ENCODE measurements around the gene CLIP2. TPM values are rescaled to one million over a fixed set of nuclear protein-coding genes. Genes with fewer than 3 reads are reported as not detected.
"Not testable (repeated sequence)": the region's sequence is repeated elsewhere in the genome, so short reads cannot be mapped to it uniquely, and the experiment has no call there.

Gene CLIP2
- total RNA-seq, 1 experiment from 2014 or later, result 30.1 TPM

DNA sequence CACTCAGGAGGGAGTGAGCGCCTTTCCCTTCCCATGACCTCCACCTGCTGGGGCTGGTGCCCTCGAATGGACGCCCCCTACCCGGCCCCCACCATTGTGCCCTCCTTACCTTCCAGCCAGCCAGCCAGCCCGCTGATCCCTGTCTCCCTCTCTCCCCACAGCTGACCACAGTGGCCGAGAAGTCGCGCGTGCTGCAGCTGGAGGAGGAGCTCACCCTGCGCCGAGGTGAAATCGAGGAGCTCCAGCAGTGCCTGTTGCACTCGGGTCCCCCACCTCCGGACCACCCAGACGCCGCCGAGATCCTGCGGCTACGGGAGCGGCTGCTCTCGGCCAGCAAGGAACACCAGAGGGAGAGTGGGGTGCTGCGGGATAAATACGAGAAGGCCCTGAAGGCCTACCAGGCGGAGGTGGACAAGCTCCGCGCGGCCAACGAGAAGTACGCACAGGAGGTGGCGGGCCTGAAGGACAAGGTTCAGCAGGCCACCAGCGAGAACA is 86.6 kb downstream of the CLIP2 start:
- Histone ChIP-seq H3K4me3 (ENCODE audit: insufficient read depth, low read depth, low read length) (no peak overlapping the region), H3K27me3 (ENCODE audit: control insufficient read depth, insufficient read depth, low read length) (no peaks in the 10 kb centered on the region)
- DNase-seq, result no peak

DNA sequence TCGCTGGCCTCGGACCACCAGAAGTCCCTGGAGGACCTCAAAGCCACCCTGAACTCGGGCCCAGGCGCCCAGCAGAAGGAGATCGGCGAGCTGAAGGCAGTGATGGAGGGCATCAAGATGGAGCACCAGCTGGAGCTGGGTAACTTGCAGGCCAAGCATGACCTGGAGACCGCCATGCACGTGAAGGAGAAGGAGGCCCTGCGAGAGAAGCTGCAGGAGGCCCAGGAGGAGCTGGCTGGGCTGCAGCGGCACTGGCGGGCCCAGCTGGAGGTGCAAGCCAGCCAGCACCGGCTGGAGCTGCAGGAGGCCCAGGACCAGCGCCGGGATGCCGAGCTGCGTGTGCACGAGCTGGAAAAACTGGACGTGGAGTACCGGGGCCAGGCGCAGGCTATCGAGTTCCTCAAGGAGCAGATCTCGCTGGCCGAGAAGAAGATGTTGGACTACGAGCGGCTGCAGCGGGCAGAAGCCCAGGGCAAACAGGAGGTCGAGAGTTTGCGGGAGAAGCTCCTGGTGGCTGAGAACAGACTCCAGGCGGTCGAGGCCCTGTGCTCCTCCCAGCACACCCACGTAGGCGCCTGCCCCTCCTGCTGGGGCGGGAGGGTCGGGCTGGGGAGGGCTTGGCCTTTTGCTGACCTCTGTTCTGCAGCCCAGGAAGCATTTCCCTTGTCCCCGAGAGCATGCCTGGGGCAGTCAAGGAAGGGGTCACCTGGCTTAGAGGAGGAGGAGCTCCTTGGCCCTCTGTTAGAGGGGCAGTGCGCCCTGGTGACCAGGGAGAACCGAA is 87.2 kb downstream of the CLIP2 start:
- Histone ChIP-seq H3K36me3 (replicated peaks; ENCODE audit: control insufficient read depth, insufficient read depth, low read length) (peaks cover 13% of the 10 kb centered on the region), H3K27me3 (ENCODE audit: control insufficient read depth, insufficient read depth, low read length) (no peaks in the 10 kb centered on the region), H3K4me3 (ENCODE audit: insufficient read depth, low read depth, low read length) (no peak overlapping the region)
- DNase-seq, result no peak

More for the DNA sequence above, 86.6 kb downstream of the CLIP2 start:
- H3K36me3 ChIP-seq (replicated peaks; ENCODE audit: control insufficient read depth, insufficient read depth, low read length), result peaks cover 13% of the 10 kb centered on the region

DNA sequence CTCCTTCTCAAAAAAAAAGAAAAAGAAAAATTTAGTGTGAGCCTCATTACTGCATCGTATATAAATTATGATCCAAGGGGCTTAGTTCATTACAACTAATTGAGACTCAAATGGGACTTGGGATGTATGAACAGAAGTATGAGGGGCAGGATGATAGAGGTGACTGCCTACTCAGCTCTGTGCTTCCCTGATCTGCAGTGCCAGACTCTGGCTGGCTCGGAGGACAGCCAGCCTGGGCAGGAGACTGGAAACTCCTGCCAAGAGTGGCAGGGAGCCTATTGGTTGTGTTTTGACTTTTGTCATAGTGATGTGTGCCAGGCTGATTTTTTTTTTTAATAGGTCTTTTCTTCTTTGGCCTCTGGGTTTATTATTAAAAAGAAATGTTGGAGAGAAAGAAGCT is 90.7 kb downstream of the CLIP2 start:
- DNase-seq, result no peak
- no peak overlapping the region for H3K4me3 ChIP-seq (ENCODE audit: insufficient read depth, low read depth, low read length)
- H3K36me3 ChIP-seq (replicated peaks; ENCODE audit: control insufficient read depth, insufficient read depth, low read length), result peaks cover 11% of the 10 kb centered on the region
- H3K27me3 ChIP-seq (ENCODE audit: control insufficient read depth, insufficient read depth, low read length), result no peaks in the 10 kb centered on the region

DNA sequence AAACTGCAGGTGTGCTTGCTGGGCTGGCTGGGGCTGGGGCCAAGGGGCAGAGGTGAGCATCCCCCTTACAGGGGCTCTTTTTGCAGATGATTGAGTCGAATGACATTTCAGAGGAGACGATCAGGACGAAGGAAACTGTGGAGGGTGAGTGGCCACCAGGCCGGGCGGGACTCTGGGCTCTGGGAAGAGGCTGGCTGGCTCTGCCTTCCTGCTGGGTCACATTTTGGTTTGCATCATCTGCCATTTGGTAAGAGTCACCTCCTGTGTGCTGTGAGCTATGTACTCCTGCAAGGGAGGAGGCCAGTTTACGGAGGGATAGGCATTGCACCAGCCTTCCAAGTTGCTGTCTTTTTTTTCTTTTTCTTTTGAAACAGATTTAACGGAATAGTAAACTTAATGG is 91.5 kb downstream of the CLIP2 start:
- H3K36me3 ChIP-seq (replicated peaks; ENCODE audit: control insufficient read depth, insufficient read depth, low read length), result peaks cover 11% of the 10 kb centered on the region
- no peak overlapping the region for H3K4me3 ChIP-seq (ENCODE audit: insufficient read depth, low read depth, low read length)
- DNase-seq, result peak; percentile 63
- H3K27me3 ChIP-seq (ENCODE audit: control insufficient read depth, insufficient read depth, low read length), result no peaks in the 10 kb centered on the region

DNA sequence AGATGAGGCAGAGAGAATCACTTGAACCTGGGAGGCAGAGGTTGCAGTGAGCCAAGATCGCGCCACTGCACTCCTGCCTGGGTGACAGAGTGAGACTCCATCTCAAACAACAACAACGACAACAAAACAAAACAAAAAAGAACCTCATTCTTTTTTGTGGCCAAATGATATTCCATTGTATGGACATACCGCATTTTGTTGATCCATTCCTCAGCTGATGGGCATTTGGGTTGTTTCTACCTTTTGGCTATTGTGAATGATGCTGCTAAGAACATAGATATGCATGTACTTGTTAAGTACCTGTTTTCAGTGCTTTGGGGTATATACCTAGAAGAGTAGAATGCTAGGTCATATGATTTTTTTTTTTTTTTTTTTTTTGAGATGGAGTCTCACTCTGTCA is 94.9 kb downstream of the CLIP2 start:
- not testable (repeated sequence) for H3K4me3 ChIP-seq (ENCODE audit: insufficient read depth, low read depth, low read length); DNase-seq; H3K27me3 ChIP-seq (ENCODE audit: control insufficient read depth, insufficient read depth, low read length)
- H3K36me3 ChIP-seq (replicated peaks; ENCODE audit: control insufficient read depth, insufficient read depth, low read length), result peaks cover 16% of the 10 kb centered on the region

DNA sequence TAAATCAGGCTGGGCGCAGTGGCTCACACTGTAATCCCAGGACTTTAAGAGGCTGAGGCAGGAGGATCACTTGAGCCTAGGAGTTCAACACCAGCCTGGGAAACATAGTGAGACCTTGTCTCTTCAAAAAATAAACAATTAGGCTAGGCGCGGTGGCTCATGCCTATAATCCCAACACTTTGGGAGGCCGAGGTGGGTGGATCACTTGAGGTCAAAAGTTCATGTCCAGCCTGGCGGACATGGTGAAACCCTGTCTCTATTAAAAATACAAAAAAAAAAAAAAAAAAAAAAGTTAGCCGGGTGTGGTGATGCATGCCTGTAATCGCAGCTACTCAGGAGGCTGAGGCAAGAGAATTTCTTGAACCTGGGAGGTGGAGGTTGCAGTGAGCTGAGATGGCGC is 95.6 kb downstream of the CLIP2 start:
- not testable (repeated sequence) for H3K27me3 ChIP-seq (ENCODE audit: control insufficient read depth, insufficient read depth, low read length); DNase-seq; H3K4me3 ChIP-seq (ENCODE audit: insufficient read depth, low read depth, low read length)
- H3K36me3 ChIP-seq (replicated peaks; ENCODE audit: control insufficient read depth, insufficient read depth, low read length), result peaks cover 16% of the 10 kb centered on the region

DNA sequence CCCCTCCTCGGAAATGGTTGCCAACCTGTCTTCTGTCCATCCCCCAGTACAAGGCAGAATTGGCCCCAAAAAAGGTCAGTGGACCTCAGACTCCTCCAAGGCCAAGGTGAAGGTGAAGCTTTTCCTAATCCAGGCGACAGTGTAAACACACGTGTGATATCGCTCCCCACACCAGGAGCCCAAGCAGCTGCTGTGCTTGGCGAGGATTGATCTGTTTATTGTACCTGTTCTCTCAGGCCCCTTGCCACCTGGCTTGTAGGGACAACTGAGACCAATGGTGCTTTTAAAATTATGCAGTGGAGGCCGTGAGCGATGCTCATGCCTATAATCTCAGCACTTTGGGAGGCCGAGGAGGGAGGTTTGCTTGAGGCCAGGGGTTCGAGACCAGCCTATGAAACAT is 98.4 kb downstream of the CLIP2 start:
- H3K27me3 ChIP-seq (ENCODE audit: control insufficient read depth, insufficient read depth, low read length), result no peaks in the 10 kb centered on the region
- DNase-seq, result no peak
- peaks cover 14% of the 10 kb centered on the region for H3K36me3 ChIP-seq (replicated peaks; ENCODE audit: control insufficient read depth, insufficient read depth, low read length)
- no peak overlapping the region for H3K4me3 ChIP-seq (ENCODE audit: insufficient read depth, low read depth, low read length)

DNA sequence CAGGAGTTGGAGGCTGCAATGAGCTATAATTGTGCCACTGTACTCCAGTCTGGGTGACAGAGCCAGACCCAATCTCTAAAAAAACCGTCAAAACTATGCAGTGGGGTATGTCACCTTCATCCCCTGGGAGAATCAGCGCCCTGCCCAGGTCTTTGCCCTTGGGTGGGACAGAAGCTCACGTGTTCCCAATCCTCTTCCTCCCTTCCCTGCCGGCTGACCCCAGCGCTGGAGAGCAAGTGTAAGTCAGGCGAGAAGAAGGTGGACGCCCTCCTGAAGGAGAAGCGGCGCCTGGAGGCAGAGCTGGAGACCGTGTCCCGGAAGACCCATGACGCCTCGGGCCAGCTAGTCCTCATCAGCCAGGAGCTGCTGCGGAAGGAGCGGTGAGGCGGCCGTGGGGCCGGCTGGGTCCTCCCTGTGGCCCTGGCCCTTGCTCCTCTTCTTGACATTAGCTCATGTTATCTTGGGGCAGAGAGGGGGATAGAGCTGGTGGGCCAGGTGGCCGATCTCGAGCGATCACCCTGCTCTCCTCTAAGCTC is 99.7 kb downstream of the CLIP2 start:
- peaks cover 14% of the 10 kb centered on the region for H3K36me3 ChIP-seq (replicated peaks; ENCODE audit: control insufficient read depth, insufficient read depth, low read length)
- DNase-seq, result no peak

DNA sequence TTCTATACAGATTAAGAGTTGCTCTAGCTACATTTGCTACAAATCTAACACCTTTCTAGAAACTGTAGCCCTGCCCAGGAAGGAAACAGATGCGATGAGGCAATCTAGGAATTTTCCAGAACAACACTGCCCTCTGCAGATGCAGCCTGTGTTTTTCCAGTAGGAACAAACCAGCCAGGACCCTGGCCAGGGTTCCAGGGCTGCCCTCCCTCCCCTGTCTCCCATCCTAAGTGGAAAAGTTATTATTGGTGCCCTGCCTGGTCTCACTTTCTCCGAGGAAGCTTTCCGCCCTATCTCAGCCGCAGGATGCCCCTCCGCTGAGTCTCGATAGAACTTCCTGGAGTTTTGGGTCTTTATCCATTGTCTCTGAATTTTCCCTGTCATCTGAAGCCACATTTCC is 104.5 kb downstream of the CLIP2 start:
- H3K36me3 ChIP-seq (replicated peaks; ENCODE audit: control insufficient read depth, insufficient read depth, low read length), result peaks cover 20% of the 10 kb centered on the region
- not testable (repeated sequence) for H3K27me3 ChIP-seq (ENCODE audit: control insufficient read depth, insufficient read depth, low read length); H3K4me3 ChIP-seq (ENCODE audit: insufficient read depth, low read depth, low read length)
- DNase-seq, result peak; percentile 67

More for the DNA sequence above, 99.7 kb downstream of the CLIP2 start:
- Histone ChIP-seq H3K4me3 (ENCODE audit: insufficient read depth, low read depth, low read length) (no peak overlapping the region), H3K27me3 (ENCODE audit: control insufficient read depth, insufficient read depth, low read length) (no peaks in the 10 kb centered on the region)

DNA sequence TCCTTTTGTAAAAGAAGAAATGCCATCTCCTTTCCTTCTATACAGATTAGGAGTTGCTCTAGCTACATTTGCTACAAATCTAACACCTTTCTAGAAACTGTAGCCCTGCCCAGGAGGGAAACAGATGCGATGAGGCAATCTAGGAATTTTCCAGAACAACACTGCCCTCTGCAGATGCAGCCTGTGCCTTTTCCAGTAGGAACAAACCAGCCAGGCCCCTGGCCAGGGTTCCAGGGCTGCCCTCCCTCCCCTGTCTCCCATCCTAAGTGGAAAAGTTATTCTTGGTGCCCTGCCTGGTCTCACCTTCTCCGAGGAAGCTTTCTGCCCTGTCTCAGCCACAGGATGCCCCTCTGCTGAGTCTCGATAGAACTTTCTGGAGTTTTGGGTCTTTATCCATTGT is 105.4 kb downstream of the CLIP2 start:
- DNase-seq, result peak; percentile 74
- H3K36me3 ChIP-seq (replicated peaks; ENCODE audit: control insufficient read depth, insufficient read depth, low read length), result peaks cover 18% of the 10 kb centered on the region
- H3K27me3 ChIP-seq (ENCODE audit: control insufficient read depth, insufficient read depth, low read length); H3K4me3 ChIP-seq (ENCODE audit: insufficient read depth, low read depth, low read length): not testable (repeated sequence)

DNA sequence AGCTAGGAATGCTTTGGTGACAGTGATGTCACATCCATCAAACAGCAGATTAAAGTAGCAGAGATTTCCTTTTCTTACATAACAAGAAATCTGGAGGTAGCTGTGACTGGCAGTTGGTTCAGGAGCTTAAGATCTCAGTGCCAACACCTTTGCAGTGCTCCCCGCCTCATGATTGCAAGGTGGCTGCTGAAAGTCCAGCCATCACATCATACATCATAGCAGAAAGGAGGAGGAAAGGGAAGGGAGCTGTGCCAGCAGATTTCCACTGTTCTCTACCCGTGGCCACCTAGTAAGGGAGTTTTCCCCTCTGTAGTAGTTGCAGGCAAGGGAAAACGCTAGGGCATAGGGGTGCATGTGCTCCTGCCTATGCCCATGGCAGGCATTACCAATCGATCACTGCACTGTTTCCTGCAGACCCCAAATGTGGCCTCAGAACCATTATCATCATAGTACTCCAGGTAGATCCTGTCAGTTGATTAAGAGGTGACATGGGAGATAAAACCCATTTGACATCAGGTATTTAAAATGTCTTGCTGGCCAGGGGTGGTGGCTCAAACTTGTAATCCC is 106.6 kb downstream of the CLIP2 start:
- Histone ChIP-seq H3K36me3 (replicated peaks; ENCODE audit: control insufficient read depth, insufficient read depth, low read length) (peaks cover 20% of the 10 kb centered on the region), H3K4me3 (ENCODE audit: insufficient read depth, low read depth, low read length) (no peak overlapping the region), H3K27me3 (ENCODE audit: control insufficient read depth, insufficient read depth, low read length) (no peaks in the 10 kb centered on the region)
- no peak for DNase-seq

DNA sequence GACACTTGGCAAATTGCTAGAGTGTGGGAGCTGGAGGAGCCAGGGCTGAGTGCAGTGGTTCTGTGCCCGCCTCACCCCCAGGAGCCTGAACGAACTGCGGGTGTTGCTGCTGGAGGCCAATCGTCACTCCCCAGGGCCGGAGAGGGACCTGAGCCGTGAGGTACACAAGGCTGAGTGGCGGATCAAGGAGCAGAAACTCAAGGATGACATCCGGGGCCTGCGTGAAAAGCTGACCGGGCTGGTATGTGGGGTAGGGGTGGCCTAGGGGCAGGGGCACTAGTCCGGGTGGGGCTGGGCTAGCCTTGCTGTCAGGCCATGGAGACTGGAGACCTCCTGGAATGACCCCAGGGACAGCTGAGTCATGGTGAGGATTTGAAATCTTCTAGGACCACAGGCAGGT is 107.8 kb downstream of the CLIP2 start:
- no peak for DNase-seq
- Histone ChIP-seq H3K36me3 (replicated peaks; ENCODE audit: control insufficient read depth, insufficient read depth, low read length) (peaks cover 22% of the 10 kb centered on the region), H3K4me3 (ENCODE audit: insufficient read depth, low read depth, low read length) (no peak overlapping the region), H3K27me3 (ENCODE audit: control insufficient read depth, insufficient read depth, low read length) (no peaks in the 10 kb centered on the region)

DNA sequence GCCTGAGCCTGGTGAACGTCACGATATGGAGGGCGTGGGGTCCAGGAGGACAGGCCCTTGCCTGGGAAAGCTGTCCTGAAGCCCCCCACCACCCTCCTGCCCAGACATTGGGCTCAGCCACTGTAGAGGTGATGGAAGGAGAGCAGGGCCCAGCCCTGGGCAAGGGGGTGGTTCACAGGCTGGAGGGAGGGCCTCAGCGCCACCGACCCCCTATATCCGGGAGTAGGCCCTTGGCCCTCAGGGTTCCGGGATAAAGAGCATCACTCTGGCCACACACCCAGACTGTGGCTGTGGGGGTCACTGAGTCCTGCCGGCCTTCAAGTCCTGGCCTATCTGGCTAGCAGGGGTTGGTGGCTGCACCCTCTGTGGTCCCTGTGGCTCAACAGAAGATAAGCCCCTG is 109.2 kb downstream of the CLIP2 start:
- Histone ChIP-seq H3K36me3 (replicated peaks; ENCODE audit: control insufficient read depth, insufficient read depth, low read length) (peaks cover 25% of the 10 kb centered on the region), H3K4me3 (ENCODE audit: insufficient read depth, low read depth, low read length) (no peak overlapping the region), H3K27me3 (ENCODE audit: control insufficient read depth, insufficient read depth, low read length) (no peaks in the 10 kb centered on the region)
- DNase-seq, result no peak

DNA sequence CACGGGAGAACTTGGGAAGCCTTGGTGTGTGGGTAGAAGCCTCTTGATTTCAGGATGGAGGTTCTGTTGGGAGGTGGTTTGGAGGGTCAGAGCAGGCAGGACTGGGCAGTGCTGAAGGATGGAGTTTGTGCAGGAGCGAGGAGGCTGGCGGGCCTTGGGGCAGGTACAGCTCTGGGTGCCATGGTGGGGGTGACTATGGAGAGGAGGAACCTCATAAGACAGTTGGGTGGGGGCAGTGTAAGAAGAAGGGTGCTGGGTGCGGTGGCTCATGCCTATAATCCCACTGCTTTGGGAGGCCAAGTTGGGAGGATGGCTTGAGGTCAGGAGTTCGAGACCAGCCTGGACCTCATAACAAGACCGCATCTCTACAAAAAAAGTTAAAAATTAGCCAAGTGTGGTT is 109.8 kb downstream of the CLIP2 start:
- no peaks in the 10 kb centered on the region for H3K27me3 ChIP-seq (ENCODE audit: control insufficient read depth, insufficient read depth, low read length)
- peaks cover 25% of the 10 kb centered on the region for H3K36me3 ChIP-seq (replicated peaks; ENCODE audit: control insufficient read depth, insufficient read depth, low read length)
- H3K4me3 ChIP-seq (ENCODE audit: insufficient read depth, low read depth, low read length), result no peak overlapping the region
- no peak for DNase-seq

DNA sequence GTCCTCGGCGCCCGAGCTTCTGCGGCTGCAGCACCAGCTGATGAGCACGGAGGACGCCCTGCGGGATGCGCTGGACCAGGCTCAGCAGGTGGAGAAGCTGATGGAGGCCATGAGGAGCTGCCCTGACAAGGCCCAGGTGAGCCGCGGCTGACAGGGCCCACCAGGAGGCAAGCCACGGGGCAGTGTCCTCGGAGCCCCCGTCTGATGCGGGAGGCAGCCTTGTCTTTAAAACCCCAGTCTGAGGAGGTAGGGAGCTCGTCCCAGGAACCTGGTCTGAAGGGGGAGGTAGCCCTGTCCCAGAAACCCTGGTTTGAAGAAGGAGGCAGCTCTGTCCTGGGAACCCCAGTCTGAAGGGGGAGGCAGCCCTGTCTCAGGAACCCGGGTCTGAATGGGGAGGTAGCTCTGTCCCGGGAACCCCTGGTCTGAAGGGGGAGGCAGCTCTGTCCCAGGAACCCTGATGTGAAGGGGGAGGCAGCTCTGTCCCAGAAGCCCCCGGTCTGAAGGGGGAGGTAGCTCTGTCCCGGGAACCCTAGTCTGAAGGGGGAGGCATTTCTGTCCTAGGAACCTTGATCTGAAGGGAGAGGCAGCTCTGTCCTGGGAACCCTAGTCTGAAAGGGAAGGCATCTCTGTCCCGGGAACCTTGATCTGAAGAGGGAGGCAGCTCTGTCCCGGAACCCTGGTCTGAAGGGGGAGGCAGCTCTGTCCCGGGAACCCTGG is 111.4 kb downstream of the CLIP2 start:
- Histone ChIP-seq H3K27me3 (ENCODE audit: control insufficient read depth, insufficient read depth, low read length) (no peaks in the 10 kb centered on the region), H3K4me3 (ENCODE audit: insufficient read depth, low read depth, low read length) (no peak overlapping the region), H3K36me3 (replicated peaks; ENCODE audit: control insufficient read depth, insufficient read depth, low read length) (peaks cover 26% of the 10 kb centered on the region)
- DNase-seq, result peak; percentile 56

Measured in H7 (cell line).